ENCODE measurements around the gene NCAPG2. TPM values are rescaled to one million over a fixed set of nuclear protein-coding genes. Genes with fewer than 3 reads are reported as not detected.
A peak's percentile ranks its signal among the peaks of the same experiment; 100 is the strongest.

The NCAPG2 gene
- polyA plus RNA-seq, 3 donors = 1.1 to 3.1 (median 1.7) TPM

DNA sequence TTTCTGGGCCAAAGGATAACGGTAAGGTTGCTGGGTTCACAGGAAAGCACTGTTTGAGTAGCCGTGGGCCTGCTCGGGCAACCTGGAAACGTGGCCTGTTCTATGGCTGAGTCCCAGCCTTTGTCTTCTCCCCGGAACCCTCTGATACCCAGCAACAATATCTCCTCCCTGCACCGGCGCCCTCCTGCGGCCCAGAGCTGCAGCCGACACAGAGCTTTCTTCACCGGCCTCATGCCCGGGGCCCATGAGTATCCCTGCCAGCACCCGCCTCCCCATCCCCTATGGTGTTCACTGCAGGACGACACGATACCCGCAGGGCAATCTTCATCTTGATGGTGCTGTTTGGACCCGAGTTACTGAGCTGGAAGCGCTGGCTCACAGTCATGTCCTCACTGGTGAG is 38.6 kb upstream of the NCAPG2 start:
- Mint-ChIP-seq H3K9me3 (no peaks in the 10 kb centered on the region), H3K4me3 (no peak overlapping the region), H3K36me3 (peaks cover 74 to 87% of the 10 kb centered on the region in 2 donors), H3K27ac (peak overlapping the region in 3 of 7 donors; percentile 30 to 65 (median 58)), H3K4me1 (peaks cover 24% of the 10 kb centered on the region), H3K27me3 (ENCODE audit: low read depth in 3 of 3) (no peaks in the 10 kb centered on the region)
- Histone ChIP-seq H3K9ac (ENCODE audit: insufficient read depth, low read length, poor library complexity, severe bottlenecking) (no peak overlapping the region), H4K20me1 (ENCODE audit: insufficient read depth, low read length) (no peaks in the 10 kb centered on the region), H3K36me3 (replicated peaks in 1 of 2; ENCODE audit: control insufficient read depth in 1 of 2, insufficient read depth in 2 of 2, low read length in 2 of 2) (peaks cover 48 to 76% of the 10 kb centered on the region in 2 donors), H2AFZ (ENCODE audit: insufficient read depth, low read depth, low read length, poor library complexity, severe bottlenecking) (no peak overlapping the region), H3K4me3 (replicated peaks in 1 of 3; ENCODE audit: low read depth in 2 of 3, low read length in 3 of 3) (no peak overlapping the region), H3K27me3 (ENCODE audit: control insufficient read depth in 2 of 2, insufficient read depth in 2 of 2, low read length in 2 of 2) (no peaks in the 10 kb centered on the region), H3K27ac (ENCODE audit: low read depth in 1 of 2, low read length in 2 of 2) (peak overlapping the region in 1 of 2 donors; percentile 43), H3K79me2 (ENCODE audit: insufficient read depth, low read length) (no peaks in the 10 kb centered on the region), H3K9me3 (replicated peaks in 1 of 2; ENCODE audit: control insufficient read depth in 1 of 2, insufficient read depth in 1 of 2, low read length in 2 of 2) (no peaks in the 10 kb centered on the region), H3K4me2 (replicated peaks; ENCODE audit: extremely low read depth, low read length, poor library complexity, severe bottlenecking) (no peak overlapping the region), H3K4me1 (ENCODE audit: control insufficient read depth in 1 of 2, insufficient read depth in 2 of 2, low read length in 2 of 2) (peaks cover 21 to 27% of the 10 kb centered on the region in 2 donors)
- no peak for DNase-seq
- WGBS (ENCODE audit: insufficient coverage) = 97% methylated on average over 17 of the region's 17 CpGs
- TF ChIP-seq CTCF (IDR thresholded peaks at IDR 0.05) = no peak
- intact Hi-C loops (cut with micrococcal nuclease) = no loop called here

DNA sequence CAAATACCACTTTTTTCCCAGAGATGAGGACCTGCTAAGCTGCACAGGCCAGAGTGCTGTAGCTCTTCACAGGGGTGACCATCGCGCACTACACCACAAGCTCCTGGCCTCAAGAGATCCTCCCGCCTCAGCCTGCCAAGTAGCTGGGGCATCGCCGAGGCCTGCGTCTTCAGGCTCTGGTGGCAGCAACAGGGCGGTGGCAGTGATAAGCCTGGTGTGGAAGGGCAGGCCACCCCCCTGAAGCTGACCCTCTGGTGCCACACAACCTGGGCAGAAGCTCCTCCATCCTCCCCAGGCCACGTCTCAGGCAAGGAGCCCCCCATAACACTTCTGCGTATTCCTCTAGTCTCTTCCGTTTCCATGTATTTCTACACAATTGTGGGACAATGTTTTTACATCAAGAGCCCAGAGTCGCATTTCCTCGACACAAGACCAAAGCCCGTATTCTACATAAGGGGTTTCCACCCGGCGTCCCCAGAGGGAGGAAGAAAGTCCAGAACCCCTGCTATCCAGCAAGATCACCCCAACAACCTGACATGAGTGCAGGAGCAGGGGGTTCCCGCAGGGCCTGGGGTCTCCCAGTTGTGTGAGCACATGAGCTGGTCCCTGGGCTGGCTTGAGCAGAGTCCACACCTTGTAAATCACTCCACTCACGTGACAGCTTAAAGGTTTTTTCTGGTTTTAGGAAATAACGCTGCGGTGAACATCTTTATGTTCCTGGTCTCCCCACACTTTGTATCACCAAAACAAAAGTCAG is 37.6 kb upstream of the NCAPG2 start:
- Mint-ChIP-seq H3K27me3 (ENCODE audit: low read depth in 3 of 3) (no peaks in the 10 kb centered on the region), H3K27ac (peak overlapping the region in 3 of 7 donors; percentile 37 to 81 (median 40)), H3K36me3 (peaks cover 74 to 86% of the 10 kb centered on the region in 2 donors), H3K4me1 (peaks cover 24% of the 10 kb centered on the region), H3K9me3 (no peaks in the 10 kb centered on the region), H3K4me3 (no peak overlapping the region)
- 95% methylated on average over 9 of the region's 19 CpGs for WGBS (ENCODE audit: insufficient coverage)
- H3K27ac ChIP-seq (ENCODE audit: low read depth in 1 of 2, low read length in 2 of 2) = peak overlapping the region in 1 of 2 donors; percentile 4
- H3K79me2 ChIP-seq (ENCODE audit: insufficient read depth, low read length) = no peaks in the 10 kb centered on the region
- no peaks in the 10 kb centered on the region for H3K27me3 ChIP-seq (ENCODE audit: control insufficient read depth in 2 of 2, insufficient read depth in 2 of 2, low read length in 2 of 2)
- peaks cover 21 to 27% of the 10 kb centered on the region in 2 donors for H3K4me1 ChIP-seq (ENCODE audit: control insufficient read depth in 1 of 2, insufficient read depth in 2 of 2, low read length in 2 of 2)
- no peak overlapping the region for H3K4me2 ChIP-seq (replicated peaks; ENCODE audit: extremely low read depth, low read length, poor library complexity, severe bottlenecking)
- H2AFZ ChIP-seq (ENCODE audit: insufficient read depth, low read depth, low read length, poor library complexity, severe bottlenecking) = no peak overlapping the region
- H3K9me3 ChIP-seq (replicated peaks in 1 of 2; ENCODE audit: control insufficient read depth in 1 of 2, insufficient read depth in 1 of 2, low read length in 2 of 2) = no peaks in the 10 kb centered on the region
- DNase-seq = no peak
- H3K36me3 ChIP-seq (replicated peaks in 1 of 2; ENCODE audit: control insufficient read depth in 1 of 2, insufficient read depth in 2 of 2, low read length in 2 of 2) = peaks cover 40 to 76% of the 10 kb centered on the region in 2 donors
- no peak for TF ChIP-seq CTCF (IDR thresholded peaks at IDR 0.05)
- no peaks in the 10 kb centered on the region for H4K20me1 ChIP-seq (ENCODE audit: insufficient read depth, low read length)
- H3K4me3 ChIP-seq (replicated peaks in 1 of 3; ENCODE audit: low read depth in 2 of 3, low read length in 3 of 3) = no peak overlapping the region
- intact Hi-C loops (cut with micrococcal nuclease) = no loop called here
- H3K9ac ChIP-seq (ENCODE audit: insufficient read depth, low read length, poor library complexity, severe bottlenecking) = no peak overlapping the region
